ENCODE measurements around the gene MRE11. TPM values are rescaled to one million over a fixed set of nuclear protein-coding genes. Genes with fewer than 3 reads are reported as not detected.
A peak's percentile ranks its signal among the peaks of the same experiment; 100 is the strongest.

MRE11 gene
- 16.8 TPM for polyA plus RNA-seq (2012; ENCODE audit: low read depth, missing spikeins)

GRCh38 chr11:94493281-94494125 lies at the start of gene MRE11, which contains the start of gene ANKRD49:
Gene MRE11, minus strand, starts transcription at chr11:94493844. Its CDS starts 1,043 bp downstream, at chr11:94492801.
Gene ANKRD49, plus strand, starts transcription at chr11:94493984. Its CDS starts 2,710 bp downstream, at chr11:94496694.
- FAIRE-seq (peak; percentile 99), DNase-seq (ENCODE audit: insufficient read length, low spot score) (peak; percentile 64)
- TF ChIP-seq POLR2A (IDR thresholded peaks at IDR 0.05; ENCODE audit: low read depth, low read length) (peak; percentile 79), SPI1 (IDR thresholded peaks at IDR 0.05; ENCODE audit: low read depth, low read length) (0 out of 2 replicates have a peak, but pooled peaks have one; percentile 22), POU2F2 (IDR thresholded peaks at IDR 0.05; ENCODE audit: low read depth, low read length) (peak; percentile 73; the same call in 1 of the 2 replicates), POLR2AphosphoS5 (IDR thresholded peaks at IDR 0.05; ENCODE audit: low read depth, low read length) (peak; percentile 72; the same call in 1 of the 2 replicates), TAF1 (IDR thresholded peaks at IDR 0.05; ENCODE audit: low read depth, low read length) (peak; percentile 78), PAX5 (IDR thresholded peaks at IDR 0.05; ENCODE audit: insufficient read depth, low read length, severe bottlenecking) (no peak)

DNA sequence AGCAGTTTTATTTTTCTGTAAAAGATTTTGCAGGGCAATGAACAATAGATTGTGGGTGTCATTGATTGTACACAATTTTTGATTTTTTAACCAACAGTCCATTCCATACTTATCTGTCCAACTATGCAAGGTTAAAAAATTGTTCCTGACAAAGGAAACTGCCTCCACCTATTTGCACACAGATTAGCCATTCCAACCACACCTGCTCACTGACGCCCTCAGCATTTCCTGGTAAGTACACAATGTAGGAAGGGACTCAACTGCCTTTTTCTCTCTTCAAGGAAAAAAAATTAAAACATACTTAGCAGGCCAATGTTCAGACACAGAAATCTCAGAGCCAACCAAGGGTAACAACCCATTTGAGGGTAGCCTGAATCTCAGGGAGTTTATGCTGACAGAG lies 45.8 kb upstream of the MRE11 start:
- no peak for FAIRE-seq
- TF ChIP-seq POLR2A (IDR thresholded peaks at IDR 0.05; ENCODE audit: low read depth, low read length) (no peak), TAF1 (IDR thresholded peaks at IDR 0.05; ENCODE audit: low read depth, low read length) (no peak), POLR2AphosphoS5 (IDR thresholded peaks at IDR 0.05; ENCODE audit: low read depth, low read length) (no peak), PAX5 (IDR thresholded peaks at IDR 0.05; ENCODE audit: insufficient read depth, low read length, severe bottlenecking) (no peak), SPI1 (IDR thresholded peaks at IDR 0.05; ENCODE audit: low read depth, low read length) (no peak), POU2F2 (IDR thresholded peaks at IDR 0.05; ENCODE audit: low read depth, low read length) (no peak)
- DNase-seq (ENCODE audit: insufficient read length, low spot score) = no peak

- no peak for FAIRE-seq
Measured at GRCh38 chr11:94537031-94537600, 43.5 kb upstream of the MRE11 start.

DNA sequence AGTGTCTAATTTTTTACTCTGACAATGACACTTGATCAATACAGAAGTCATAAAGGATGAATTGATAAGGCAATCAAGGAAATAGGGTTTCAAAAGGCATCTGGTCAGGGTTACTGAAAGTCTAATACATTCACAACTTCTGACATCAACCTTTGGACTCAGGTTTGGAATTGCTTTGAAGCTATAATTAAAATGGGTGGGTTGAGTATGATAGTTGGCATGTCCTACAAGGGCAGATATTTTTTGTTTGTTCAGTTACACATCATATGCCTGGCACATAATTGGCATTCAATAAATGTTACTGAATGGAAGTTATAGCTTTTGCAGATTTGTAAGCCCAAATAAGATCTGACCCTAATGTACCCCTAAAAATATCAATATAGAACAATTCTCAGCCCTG lies 42.7 kb upstream of the MRE11 start:
- TF ChIP-seq POLR2AphosphoS5 (IDR thresholded peaks at IDR 0.05; ENCODE audit: low read depth, low read length) (no peak), POLR2A (IDR thresholded peaks at IDR 0.05; ENCODE audit: low read depth, low read length) (no peak), POU2F2 (IDR thresholded peaks at IDR 0.05; ENCODE audit: low read depth, low read length) (no peak), PAX5 (IDR thresholded peaks at IDR 0.05; ENCODE audit: insufficient read depth, low read length, severe bottlenecking) (no peak), SPI1 (IDR thresholded peaks at IDR 0.05; ENCODE audit: low read depth, low read length) (no peak), TAF1 (IDR thresholded peaks at IDR 0.05; ENCODE audit: low read depth, low read length) (no peak)
- DNase-seq (ENCODE audit: insufficient read length, low spot score) = no peak
- no peak for FAIRE-seq

More at GRCh38 chr11:94537031-94537600, 43.5 kb upstream of the MRE11 start:
- no peak for DNase-seq (ENCODE audit: insufficient read length, low spot score)
- no peak for TF ChIP-seq TAF1 (IDR thresholded peaks at IDR 0.05; ENCODE audit: low read depth, low read length)
- TF ChIP-seq SPI1 (IDR thresholded peaks at IDR 0.05; ENCODE audit: low read depth, low read length) = no peak
- no peak for TF ChIP-seq POLR2A (IDR thresholded peaks at IDR 0.05; ENCODE audit: low read depth, low read length)
- no peak for TF ChIP-seq POU2F2 (IDR thresholded peaks at IDR 0.05; ENCODE audit: low read depth, low read length)
- TF ChIP-seq PAX5 (IDR thresholded peaks at IDR 0.05; ENCODE audit: insufficient read depth, low read length, severe bottlenecking) = no peak
- TF ChIP-seq POLR2AphosphoS5 (IDR thresholded peaks at IDR 0.05; ENCODE audit: low read depth, low read length) = no peak

- no peak for FAIRE-seq
- TF ChIP-seq PAX5 (IDR thresholded peaks at IDR 0.05; ENCODE audit: insufficient read depth, low read length, severe bottlenecking) (no peak), POU2F2 (IDR thresholded peaks at IDR 0.05; ENCODE audit: low read depth, low read length) (no peak), POLR2A (IDR thresholded peaks at IDR 0.05; ENCODE audit: low read depth, low read length) (no peak), TAF1 (IDR thresholded peaks at IDR 0.05; ENCODE audit: low read depth, low read length) (no peak), POLR2AphosphoS5 (IDR thresholded peaks at IDR 0.05; ENCODE audit: low read depth, low read length) (no peak), SPI1 (IDR thresholded peaks at IDR 0.05; ENCODE audit: low read depth, low read length) (no peak)
- DNase-seq (ENCODE audit: insufficient read length, low spot score) = no peak
Measured at GRCh38 chr11:94533696-94534630, 40.3 kb upstream of the MRE11 start.

GRCh38 chr11:94533206-94533605 lies 39.6 kb upstream of the MRE11 start:
- TF ChIP-seq SPI1 (IDR thresholded peaks at IDR 0.05; ENCODE audit: low read depth, low read length) = no peak
- no peak for TF ChIP-seq POLR2A (IDR thresholded peaks at IDR 0.05; ENCODE audit: low read depth, low read length)
- no peak for TF ChIP-seq POU2F2 (IDR thresholded peaks at IDR 0.05; ENCODE audit: low read depth, low read length)
- TF ChIP-seq POLR2AphosphoS5 (IDR thresholded peaks at IDR 0.05; ENCODE audit: low read depth, low read length) = no peak
- no peak for TF ChIP-seq TAF1 (IDR thresholded peaks at IDR 0.05; ENCODE audit: low read depth, low read length)
- no peak for TF ChIP-seq PAX5 (IDR thresholded peaks at IDR 0.05; ENCODE audit: insufficient read depth, low read length, severe bottlenecking)
- DNase-seq (ENCODE audit: insufficient read length, low spot score) = no peak
- no peak for FAIRE-seq

DNA sequence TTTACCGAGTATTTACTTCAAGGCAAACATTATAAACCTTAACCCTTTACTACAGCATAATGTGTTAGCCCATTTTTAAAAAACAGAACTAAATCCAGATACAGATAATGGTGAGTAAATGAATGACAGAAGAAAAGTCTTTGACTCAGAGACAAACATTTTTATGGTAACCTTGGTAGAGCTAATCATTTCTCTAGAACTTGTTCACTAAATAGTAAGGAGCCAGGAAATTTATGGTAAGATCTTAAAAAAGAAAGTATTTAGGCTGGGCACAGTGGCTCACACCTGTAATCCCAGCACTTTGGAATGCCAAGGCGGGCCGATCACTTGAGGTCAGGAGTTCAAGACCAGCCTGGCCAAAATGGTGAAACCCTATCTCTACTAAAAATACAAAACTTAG lies 38.6 kb upstream of the MRE11 start:
- DNase-seq (ENCODE audit: insufficient read length, low spot score) (no peak), FAIRE-seq (no peak)
- TF ChIP-seq PAX5 (IDR thresholded peaks at IDR 0.05; ENCODE audit: insufficient read depth, low read length, severe bottlenecking) = no peak
- no peak for TF ChIP-seq TAF1 (IDR thresholded peaks at IDR 0.05; ENCODE audit: low read depth, low read length)
- TF ChIP-seq POU2F2 (IDR thresholded peaks at IDR 0.05; ENCODE audit: low read depth, low read length) = no peak
- TF ChIP-seq POLR2AphosphoS5 (IDR thresholded peaks at IDR 0.05; ENCODE audit: low read depth, low read length) = no peak
- TF ChIP-seq POLR2A (IDR thresholded peaks at IDR 0.05; ENCODE audit: low read depth, low read length) = no peak
- no peak for TF ChIP-seq SPI1 (IDR thresholded peaks at IDR 0.05; ENCODE audit: low read depth, low read length)

- TF ChIP-seq PAX5 (IDR thresholded peaks at IDR 0.05; ENCODE audit: insufficient read depth, low read length, severe bottlenecking) = no peak
- TF ChIP-seq SPI1 (IDR thresholded peaks at IDR 0.05; ENCODE audit: low read depth, low read length) = no peak
- TF ChIP-seq TAF1 (IDR thresholded peaks at IDR 0.05; ENCODE audit: low read depth, low read length) = no peak
- no peak for TF ChIP-seq POU2F2 (IDR thresholded peaks at IDR 0.05; ENCODE audit: low read depth, low read length)
- no peak for TF ChIP-seq POLR2AphosphoS5 (IDR thresholded peaks at IDR 0.05; ENCODE audit: low read depth, low read length)
- TF ChIP-seq POLR2A (IDR thresholded peaks at IDR 0.05; ENCODE audit: low read depth, low read length) = no peak
- DNase-seq (ENCODE audit: insufficient read length, low spot score) (no peak), FAIRE-seq (no peak)
Measured at GRCh38 chr11:94528551-94528950, 34.9 kb upstream of the MRE11 start.

Measured in GM12891 (cell line).